ES-I3 (cell line): ENCODE data around the gene H6PD.
"Not testable (repeated sequence)": the region's sequence is repeated elsewhere in the genome, so short reads cannot be mapped to it uniquely, and the experiment has no call there.

ENCODE experiments used
- H3K36me3 ChIP-seq: 2 replicates; pipeline ENCODE4 v1.6.1; 2013; ENCODE audit warnings: mild to moderate bottlenecking, low read length, control low read depth, moderate library complexity; ENCODE audit not compliant: insufficient read depth
- H3K4me1 ChIP-seq: 2 replicates; pipeline ENCODE4 v1.6.1; 2013; ENCODE audit warnings: mild to moderate bottlenecking, control low read depth, low read length; ENCODE audit not compliant: insufficient read depth
- H3K9ac ChIP-seq: 2 replicates; pipeline ENCODE4 v1.6.1; 2013; ENCODE audit warnings: low read depth, mild to moderate bottlenecking, low read length, moderate library complexity
- H3K9me3 ChIP-seq: 2 replicates; pipeline ENCODE4 v1.6.1; 2013; ENCODE audit warnings: mild to moderate bottlenecking, low read length, moderate library complexity; ENCODE audit not compliant: control insufficient read depth, insufficient read depth

The H6PD gene

DNA sequence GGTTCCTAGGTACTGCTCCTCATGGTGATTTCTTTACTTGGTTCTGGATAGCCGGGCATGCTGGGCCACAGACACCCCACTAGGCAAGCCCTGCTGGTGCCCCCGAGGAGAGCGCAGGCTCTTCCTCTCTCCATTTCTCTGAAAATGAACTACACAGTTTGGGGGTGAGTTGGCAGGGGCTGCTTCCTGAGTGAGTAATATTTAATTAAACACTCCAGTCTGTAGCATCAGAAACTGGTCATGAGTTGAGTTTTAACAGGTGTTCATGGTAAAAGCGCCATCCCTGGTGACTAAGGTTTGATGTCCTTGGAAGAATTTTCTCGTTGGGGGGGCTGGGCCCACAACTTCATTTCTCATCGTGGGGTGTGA is 59.8 kb downstream of the H6PD start:
- H3K9ac ChIP-seq = peak overlapping the region; percentile 81; the same call in 1 of the 2 replicates
- H3K9me3 ChIP-seq = no peaks in the 10 kb centered on the region
- no peaks in the 10 kb centered on the region for H3K36me3 ChIP-seq
- H3K4me1 ChIP-seq = peaks cover 8% of the 10 kb centered on the region; the same call in 1 of the 2 replicates

GRCh38 chr1:9294910-9295636 is 60.5 kb downstream of the H6PD start:
- no peaks in the 10 kb centered on the region for H3K9me3 ChIP-seq
- no peak overlapping the region for H3K9ac ChIP-seq
- H3K36me3 ChIP-seq = no peaks in the 10 kb centered on the region
- peaks cover 8% of the 10 kb centered on the region; the same call in 1 of the 2 replicates for H3K4me1 ChIP-seq

GRCh38 chr1:9295884-9296283 is 61.3 kb downstream of the H6PD start:
- H3K9ac ChIP-seq = no peak overlapping the region
- H3K4me1 ChIP-seq = peaks cover 8% of the 10 kb centered on the region; the same call in 1 of the 2 replicates
- H3K36me3 ChIP-seq = no peaks in the 10 kb centered on the region
- no peaks in the 10 kb centered on the region for H3K9me3 ChIP-seq

- Histone ChIP-seq H3K9me3 (no peaks in the 10 kb centered on the region), H3K36me3 (no peaks in the 10 kb centered on the region), H3K9ac (no peak overlapping the region), H3K4me1 (peaks cover 8% of the 10 kb centered on the region; the same call in 1 of the 2 replicates)
Measured at GRCh38 chr1:9296850-9297249, 62.3 kb downstream of the H6PD start.

GRCh38 chr1:9297831-9298230 is 63.3 kb downstream of the H6PD start:
- no peaks in the 10 kb centered on the region for H3K36me3 ChIP-seq
- H3K4me1 ChIP-seq = peaks cover 11% of the 10 kb centered on the region; the same call in 1 of the 2 replicates
- H3K9me3 ChIP-seq = no peaks in the 10 kb centered on the region
- H3K9ac ChIP-seq = no peak overlapping the region

- H3K4me1 ChIP-seq = peaks cover 14% of the 10 kb centered on the region; the same call in 1 of the 2 replicates
- no peak overlapping the region for H3K9ac ChIP-seq
- no peaks in the 10 kb centered on the region for H3K9me3 ChIP-seq
- no peaks in the 10 kb centered on the region for H3K36me3 ChIP-seq
Measured at GRCh38 chr1:9298282-9298681, 63.7 kb downstream of the H6PD start.

DNA sequence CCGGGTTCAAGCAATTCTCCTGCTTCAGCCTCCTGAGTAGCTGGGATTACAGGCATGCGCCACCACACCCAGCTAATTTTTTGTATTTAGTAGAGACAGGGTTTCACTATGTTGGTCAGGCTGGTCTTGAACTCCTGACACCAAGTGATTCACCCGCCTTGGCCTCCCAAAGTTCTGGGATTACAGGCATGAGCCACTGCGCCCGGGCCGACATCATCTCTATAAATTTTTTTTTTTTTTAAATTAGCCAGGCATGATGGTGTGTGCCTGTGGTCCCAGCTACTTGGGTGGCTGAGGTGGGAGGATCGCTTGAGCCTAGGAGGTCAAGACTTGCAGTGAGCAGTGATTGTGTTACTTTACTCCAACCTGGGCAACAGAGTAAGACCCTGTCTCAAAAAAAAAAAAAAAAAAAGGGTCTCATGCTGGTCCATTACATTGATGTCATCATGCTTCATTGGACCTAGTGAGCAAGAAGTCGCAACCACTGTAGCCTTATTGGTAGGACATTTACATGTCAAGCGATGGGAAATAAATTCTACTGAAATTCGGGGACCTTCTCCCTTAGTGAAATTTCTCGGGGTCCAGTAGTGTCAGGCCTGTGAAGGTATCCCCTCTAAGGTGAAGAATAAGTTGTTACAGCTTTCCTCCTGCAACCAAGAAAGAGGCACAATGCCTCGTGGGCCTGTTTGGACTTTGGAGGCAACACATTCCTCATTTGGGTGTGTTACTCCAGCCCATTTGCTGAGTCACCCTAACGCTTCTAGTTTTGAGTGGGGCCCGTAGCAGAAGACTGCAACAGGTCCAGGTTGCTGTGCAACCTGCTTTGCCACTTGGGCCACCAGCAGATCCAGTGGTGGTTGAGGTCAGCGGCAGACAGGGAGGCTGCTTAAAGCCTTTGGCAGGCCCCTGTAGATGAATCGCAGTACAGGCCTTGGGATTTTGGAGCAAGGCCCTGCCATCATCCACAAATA is 65.3 kb downstream of the H6PD start:
- H3K9ac ChIP-seq, H3K9me3 ChIP-seq, H3K36me3 ChIP-seq: not testable (repeated sequence)
- peaks cover 14% of the 10 kb centered on the region; the same call in 1 of the 2 replicates for H3K4me1 ChIP-seq

GRCh38 chr1:9300573-9300972 is 66.0 kb downstream of the H6PD start:
- peaks cover 10% of the 10 kb centered on the region; the same call in 1 of the 2 replicates for H3K4me1 ChIP-seq
- H3K36me3 ChIP-seq = no peaks in the 10 kb centered on the region
- no peak overlapping the region for H3K9ac ChIP-seq
- no peaks in the 10 kb centered on the region for H3K9me3 ChIP-seq

- Histone ChIP-seq H3K36me3 (no peaks in the 10 kb centered on the region), H3K9me3 (no peaks in the 10 kb centered on the region), H3K4me1 (peaks cover 6% of the 10 kb centered on the region; the same call in 1 of the 2 replicates), H3K9ac (no peak overlapping the region)
Measured at GRCh38 chr1:9302745-9303524, 68.4 kb downstream of the H6PD start.

DNA sequence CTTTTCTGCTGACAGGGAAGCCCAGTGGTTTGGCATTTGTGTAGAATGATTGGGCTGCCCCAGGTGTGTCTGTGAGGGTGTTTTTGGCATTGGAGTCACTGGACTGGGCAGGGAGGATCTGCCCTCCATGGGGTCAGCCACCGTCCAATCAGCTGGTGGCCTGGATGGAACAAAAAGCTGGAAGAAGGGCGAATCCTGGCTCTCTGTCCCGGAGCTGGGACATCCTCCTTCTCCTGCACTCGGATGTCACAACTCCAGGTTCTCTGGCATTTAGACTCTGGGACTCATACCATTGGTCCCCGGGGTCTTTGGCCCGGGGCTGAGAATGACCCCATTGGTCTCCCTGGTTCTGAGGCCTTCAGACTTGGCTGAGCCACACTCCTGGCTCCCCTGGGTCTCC is 69.3 kb downstream of the H6PD start:
- no peaks in the 10 kb centered on the region for H3K36me3 ChIP-seq
- no peak overlapping the region for H3K9ac ChIP-seq
- peaks cover 6% of the 10 kb centered on the region; the same call in 1 of the 2 replicates for H3K4me1 ChIP-seq
- H3K9me3 ChIP-seq = no peaks in the 10 kb centered on the region

GRCh38 chr1:9305216-9305615 is 70.6 kb downstream of the H6PD start:
- no peaks in the 10 kb centered on the region for H3K9me3 ChIP-seq
- no peak overlapping the region for H3K9ac ChIP-seq
- H3K36me3 ChIP-seq = no peaks in the 10 kb centered on the region
- peaks cover 6% of the 10 kb centered on the region; the same call in 1 of the 2 replicates for H3K4me1 ChIP-seq

GRCh38 chr1:9306006-9306405 is 71.4 kb downstream of the H6PD start:
- Histone ChIP-seq H3K9ac (no peak overlapping the region), H3K36me3 (no peaks in the 10 kb centered on the region), H3K9me3 (no peaks in the 10 kb centered on the region), H3K4me1 (peaks cover 6% of the 10 kb centered on the region; the same call in 1 of the 2 replicates)

- Histone ChIP-seq H3K9me3 (no peaks in the 10 kb centered on the region), H3K4me1 (peaks cover 6% of the 10 kb centered on the region; the same call in 1 of the 2 replicates), H3K36me3 (no peaks in the 10 kb centered on the region), H3K9ac (no peak overlapping the region)
Measured at GRCh38 chr1:9307303-9307702, 72.7 kb downstream of the H6PD start.

- no peak overlapping the region for H3K9ac ChIP-seq
- no peaks in the 10 kb centered on the region for H3K9me3 ChIP-seq
- no peaks in the 10 kb centered on the region for H3K4me1 ChIP-seq
- H3K36me3 ChIP-seq = no peaks in the 10 kb centered on the region
Measured at GRCh38 chr1:9308236-9308785, 73.7 kb downstream of the H6PD start.
